ENCODE data around the gene NSD2. TPM values are rescaled to one million over a fixed set of nuclear protein-coding genes. Genes with fewer than 3 reads are reported as not detected.
A peak's percentile ranks its signal among the peaks of the same experiment; 100 is the strongest.

Gene NSD2
- total RNA-seq, 1 experiment from 2014 or later: 128 TPM

DNA sequence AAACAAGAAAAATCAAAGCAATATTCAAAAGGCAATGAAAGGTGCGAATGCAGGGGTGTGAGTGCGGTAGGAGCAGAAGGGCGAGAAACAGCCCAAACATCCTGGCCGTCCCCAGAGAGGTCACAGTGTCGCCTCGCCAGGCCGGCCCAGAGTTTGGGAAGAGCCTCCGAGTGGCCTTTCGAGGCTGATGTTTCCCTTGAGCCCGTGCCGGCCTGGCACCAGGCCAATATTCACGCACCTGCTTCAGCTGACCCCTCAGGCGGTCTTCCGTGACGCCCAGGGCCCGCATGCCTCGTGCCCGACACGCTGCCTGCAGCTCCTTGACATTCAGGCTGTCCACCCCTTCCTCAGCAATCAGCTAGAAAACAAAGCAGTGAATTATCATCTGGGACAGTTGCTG, 45.9 kb upstream of the NSD2 start:
- TF ChIP-seq IRF2 (CRISPR knock-in tag; IDR thresholded peaks at IDR 0.05; ENCODE audit: borderline replicate concordance, low read depth): no peak
- TF ChIP-seq, protein P1, sequence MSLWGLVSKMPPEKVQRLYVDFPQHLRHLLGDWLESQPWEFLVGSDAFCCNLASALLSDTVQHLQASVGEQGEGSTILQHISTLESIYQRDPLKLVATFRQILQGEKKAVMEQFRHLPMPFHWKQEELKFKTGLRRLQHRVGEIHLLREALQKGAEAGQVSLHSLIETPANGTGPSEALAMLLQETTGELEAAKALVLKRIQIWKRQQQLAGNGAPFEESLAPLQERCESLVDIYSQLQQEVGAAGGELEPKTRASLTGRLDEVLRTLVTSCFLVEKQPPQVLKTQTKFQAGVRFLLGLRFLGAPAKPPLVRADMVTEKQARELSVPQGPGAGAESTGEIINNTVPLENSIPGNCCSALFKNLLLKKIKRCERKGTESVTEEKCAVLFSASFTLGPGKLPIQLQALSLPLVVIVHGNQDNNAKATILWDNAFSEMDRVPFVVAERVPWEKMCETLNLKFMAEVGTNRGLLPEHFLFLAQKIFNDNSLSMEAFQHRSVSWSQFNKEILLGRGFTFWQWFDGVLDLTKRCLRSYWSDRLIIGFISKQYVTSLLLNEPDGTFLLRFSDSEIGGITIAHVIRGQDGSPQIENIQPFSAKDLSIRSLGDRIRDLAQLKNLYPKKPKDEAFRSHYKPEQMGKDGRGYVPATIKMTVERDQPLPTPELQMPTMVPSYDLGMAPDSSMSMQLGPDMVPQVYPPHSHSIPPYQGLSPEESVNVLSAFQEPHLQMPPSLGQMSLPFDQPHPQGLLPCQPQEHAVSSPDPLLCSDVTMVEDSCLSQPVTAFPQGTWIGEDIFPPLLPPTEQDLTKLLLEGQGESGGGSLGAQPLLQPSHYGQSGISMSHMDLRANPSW (CRISPR knock-in tag; conservative IDR thresholded peaks at IDR 0.05; ENCODE audit: low read depth): no peak
- TF ChIP-seq JUN (CRISPR knock-in tag; IDR thresholded peaks at IDR 0.05): no peak
- no peak for TF ChIP-seq ZNF138 (CRISPR knock-in tag; conservative IDR thresholded peaks at IDR 0.05)
- TF ChIP-seq, protein P2, sequence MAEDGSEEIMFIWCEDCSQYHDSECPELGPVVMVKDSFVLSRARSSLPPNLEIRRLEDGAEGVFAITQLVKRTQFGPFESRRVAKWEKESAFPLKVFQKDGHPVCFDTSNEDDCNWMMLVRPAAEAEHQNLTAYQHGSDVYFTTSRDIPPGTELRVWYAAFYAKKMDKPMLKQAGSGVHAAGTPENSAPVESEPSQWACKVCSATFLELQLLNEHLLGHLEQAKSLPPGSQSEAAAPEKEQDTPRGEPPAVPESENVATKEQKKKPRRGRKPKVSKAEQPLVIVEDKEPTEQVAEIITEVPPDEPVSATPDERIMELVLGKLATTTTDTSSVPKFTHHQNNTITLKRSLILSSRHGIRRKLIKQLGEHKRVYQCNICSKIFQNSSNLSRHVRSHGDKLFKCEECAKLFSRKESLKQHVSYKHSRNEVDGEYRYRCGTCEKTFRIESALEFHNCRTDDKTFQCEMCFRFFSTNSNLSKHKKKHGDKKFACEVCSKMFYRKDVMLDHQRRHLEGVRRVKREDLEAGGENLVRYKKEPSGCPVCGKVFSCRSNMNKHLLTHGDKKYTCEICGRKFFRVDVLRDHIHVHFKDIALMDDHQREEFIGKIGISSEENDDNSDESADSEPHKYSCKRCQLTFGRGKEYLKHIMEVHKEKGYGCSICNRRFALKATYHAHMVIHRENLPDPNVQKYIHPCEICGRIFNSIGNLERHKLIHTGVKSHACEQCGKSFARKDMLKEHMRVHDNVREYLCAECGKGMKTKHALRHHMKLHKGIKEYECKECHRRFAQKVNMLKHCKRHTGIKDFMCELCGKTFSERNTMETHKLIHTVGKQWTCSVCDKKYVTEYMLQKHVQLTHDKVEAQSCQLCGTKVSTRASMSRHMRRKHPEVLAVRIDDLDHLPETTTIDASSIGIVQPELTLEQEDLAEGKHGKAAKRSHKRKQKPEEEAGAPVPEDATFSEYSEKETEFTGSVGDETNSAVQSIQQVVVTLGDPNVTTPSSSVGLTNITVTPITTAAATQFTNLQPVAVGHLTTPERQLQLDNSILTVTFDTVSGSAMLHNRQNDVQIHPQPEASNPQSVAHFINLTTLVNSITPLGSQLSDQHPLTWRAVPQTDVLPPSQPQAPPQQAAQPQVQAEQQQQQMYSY (CRISPR knock-in tag; IDR thresholded peaks at IDR 0.05): no peak
- no peak for TF ChIP-seq ZBTB21 (CRISPR knock-in tag; IDR thresholded peaks at IDR 0.05; ENCODE audit: borderline replicate concordance)
- TF ChIP-seq ZNF219 (CRISPR knock-in tag; IDR thresholded peaks at IDR 0.05; ENCODE audit: borderline replicate concordance): no peak
- TF ChIP-seq SP1 (CRISPR knock-in tag; conservative IDR thresholded peaks at IDR 0.05): no peak
- TF ChIP-seq SOX15 (CRISPR knock-in tag; IDR thresholded peaks at IDR 0.05): no peak
- no peak for TF ChIP-seq NR1H2 (CRISPR knock-in tag; IDR thresholded peaks at IDR 0.05)
- TF ChIP-seq, protein P3, sequence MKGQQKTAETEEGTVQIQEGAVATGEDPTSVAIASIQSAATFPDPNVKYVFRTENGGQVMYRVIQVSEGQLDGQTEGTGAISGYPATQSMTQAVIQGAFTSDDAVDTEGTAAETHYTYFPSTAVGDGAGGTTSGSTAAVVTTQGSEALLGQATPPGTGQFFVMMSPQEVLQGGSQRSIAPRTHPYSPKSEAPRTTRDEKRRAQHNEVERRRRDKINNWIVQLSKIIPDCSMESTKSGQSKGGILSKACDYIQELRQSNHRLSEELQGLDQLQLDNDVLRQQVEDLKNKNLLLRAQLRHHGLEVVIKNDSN (CRISPR knock-in tag; IDR thresholded peaks at IDR 0.05): no peak
- H3K36me3 Mint-ChIP-seq: peaks cover 40% of the 10 kb centered on the region
- H3K4me3 Mint-ChIP-seq: no peak overlapping the region
- H3K27me3 Mint-ChIP-seq (ENCODE audit: low read depth): peaks cover 3% of the 10 kb centered on the region
- ATAC-seq (no peak), DNase-seq (ENCODE audit: low spot score) (no peak)
- H3K27ac Mint-ChIP-seq: peak overlapping the region; percentile 58; the same call in 1 of the 2 replicates
- ChIA-PET CTCF (no interaction called here), POLR2A (no interaction called here)
- H3K9me3 Mint-ChIP-seq: peaks cover 10% of the 10 kb centered on the region
- H3K4me1 Mint-ChIP-seq: peaks cover 10% of the 10 kb centered on the region

DNA sequence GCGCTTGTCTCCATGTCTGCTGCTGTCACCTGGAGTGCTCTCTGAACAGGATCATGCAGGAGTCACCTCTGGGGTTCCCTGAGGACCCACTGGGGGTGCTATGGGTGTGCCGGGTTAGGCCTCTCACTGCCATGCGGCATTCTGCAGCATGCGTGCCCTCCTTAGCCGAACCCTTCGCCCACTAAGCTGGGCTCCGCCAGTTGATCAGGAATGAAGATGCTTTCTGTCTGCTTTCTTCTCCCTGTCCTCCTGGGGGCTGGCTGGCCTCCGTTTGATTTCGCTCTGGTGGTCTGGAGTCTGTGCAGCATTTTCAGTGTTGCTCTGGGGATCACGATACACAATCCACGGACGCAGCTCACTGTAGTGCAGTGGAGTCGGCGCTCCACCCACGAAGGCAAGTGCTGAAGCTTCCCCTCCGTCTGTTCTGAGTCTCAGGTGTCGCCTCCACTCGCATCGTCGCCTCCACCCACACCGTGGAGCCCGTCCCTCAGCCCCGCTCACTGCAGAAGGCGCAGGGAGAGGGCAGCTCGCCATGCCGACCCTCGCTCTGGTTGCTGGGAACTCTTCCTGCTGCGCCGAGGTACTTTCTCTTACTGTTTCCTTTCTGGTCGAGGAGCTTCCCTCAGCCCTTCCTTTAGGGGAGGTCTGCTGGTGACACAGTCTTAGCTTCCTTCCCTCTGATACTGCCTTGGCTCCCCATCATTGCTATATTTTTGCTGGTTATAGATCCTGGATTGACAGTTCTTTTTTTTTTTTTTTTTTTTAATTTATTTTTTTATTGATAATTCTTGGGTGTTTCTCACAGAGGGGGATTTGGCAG, 44.5 kb upstream of the NSD2 start:
- H3K9me3 Mint-ChIP-seq: peaks cover 10% of the 10 kb centered on the region
- peaks cover 10% of the 10 kb centered on the region for H3K4me1 Mint-ChIP-seq
- POLR2A ChIA-PET: interaction anchor here (0.7 kb wide), 1 partner anchor 178 kb away, joined by 3 read pairs; no protein-coding TSS in a partner anchor
- no peak overlapping the region for H3K4me3 Mint-ChIP-seq
- CTCF ChIA-PET: interaction anchor here (1.6 kb wide), 1 partner anchor 84 kb away, joined by 4 read pairs; no protein-coding TSS in a partner anchor
- no peak for ATAC-seq
- H3K27me3 Mint-ChIP-seq (ENCODE audit: low read depth): peaks cover 3% of the 10 kb centered on the region
- DNase-seq (ENCODE audit: low spot score): no peak
- peaks cover 50% of the 10 kb centered on the region for H3K36me3 Mint-ChIP-seq
- H3K27ac Mint-ChIP-seq: no peak overlapping the region
- TF ChIP-seq, protein P2 (CRISPR knock-in tag; IDR thresholded peaks at IDR 0.05): no peak
- TF ChIP-seq, protein P4, sequence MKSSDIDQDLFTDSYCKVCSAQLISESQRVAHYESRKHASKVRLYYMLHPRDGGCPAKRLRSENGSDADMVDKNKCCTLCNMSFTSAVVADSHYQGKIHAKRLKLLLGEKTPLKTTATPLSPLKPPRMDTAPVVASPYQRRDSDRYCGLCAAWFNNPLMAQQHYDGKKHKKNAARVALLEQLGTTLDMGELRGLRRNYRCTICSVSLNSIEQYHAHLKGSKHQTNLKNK (CRISPR knock-in tag; IDR thresholded peaks at IDR 0.05): no peak
- TF ChIP-seq, protein P5, sequence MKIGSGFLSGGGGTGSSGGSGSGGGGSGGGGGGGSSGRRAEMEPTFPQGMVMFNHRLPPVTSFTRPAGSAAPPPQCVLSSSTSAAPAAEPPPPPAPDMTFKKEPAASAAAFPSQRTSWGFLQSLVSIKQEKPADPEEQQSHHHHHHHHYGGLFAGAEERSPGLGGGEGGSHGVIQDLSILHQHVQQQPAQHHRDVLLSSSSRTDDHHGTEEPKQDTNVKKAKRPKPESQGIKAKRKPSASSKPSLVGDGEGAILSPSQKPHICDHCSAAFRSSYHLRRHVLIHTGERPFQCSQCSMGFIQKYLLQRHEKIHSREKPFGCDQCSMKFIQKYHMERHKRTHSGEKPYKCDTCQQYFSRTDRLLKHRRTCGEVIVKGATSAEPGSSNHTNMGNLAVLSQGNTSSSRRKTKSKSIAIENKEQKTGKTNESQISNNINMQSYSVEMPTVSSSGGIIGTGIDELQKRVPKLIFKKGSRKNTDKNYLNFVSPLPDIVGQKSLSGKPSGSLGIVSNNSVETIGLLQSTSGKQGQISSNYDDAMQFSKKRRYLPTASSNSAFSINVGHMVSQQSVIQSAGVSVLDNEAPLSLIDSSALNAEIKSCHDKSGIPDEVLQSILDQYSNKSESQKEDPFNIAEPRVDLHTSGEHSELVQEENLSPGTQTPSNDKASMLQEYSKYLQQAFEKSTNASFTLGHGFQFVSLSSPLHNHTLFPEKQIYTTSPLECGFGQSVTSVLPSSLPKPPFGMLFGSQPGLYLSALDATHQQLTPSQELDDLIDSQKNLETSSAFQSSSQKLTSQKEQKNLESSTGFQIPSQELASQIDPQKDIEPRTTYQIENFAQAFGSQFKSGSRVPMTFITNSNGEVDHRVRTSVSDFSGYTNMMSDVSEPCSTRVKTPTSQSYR (CRISPR knock-in tag; IDR thresholded peaks at IDR 0.05): no peak
- TF ChIP-seq, protein P6, sequence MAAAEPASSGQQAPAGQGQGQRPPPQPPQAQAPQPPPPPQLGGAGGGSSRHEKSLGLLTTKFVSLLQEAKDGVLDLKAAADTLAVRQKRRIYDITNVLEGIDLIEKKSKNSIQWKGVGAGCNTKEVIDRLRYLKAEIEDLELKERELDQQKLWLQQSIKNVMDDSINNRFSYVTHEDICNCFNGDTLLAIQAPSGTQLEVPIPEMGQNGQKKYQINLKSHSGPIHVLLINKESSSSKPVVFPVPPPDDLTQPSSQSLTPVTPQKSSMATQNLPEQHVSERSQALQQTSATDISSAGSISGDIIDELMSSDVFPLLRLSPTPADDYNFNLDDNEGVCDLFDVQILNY (CRISPR knock-in tag; IDR thresholded peaks at IDR 0.05): no peak
- TF ChIP-seq ZNF219 (CRISPR knock-in tag; IDR thresholded peaks at IDR 0.05; ENCODE audit: borderline replicate concordance) (no peak), JAZF1 (CRISPR knock-in tag; IDR thresholded peaks at IDR 0.05) (no peak)
- TF ChIP-seq, protein P7, sequence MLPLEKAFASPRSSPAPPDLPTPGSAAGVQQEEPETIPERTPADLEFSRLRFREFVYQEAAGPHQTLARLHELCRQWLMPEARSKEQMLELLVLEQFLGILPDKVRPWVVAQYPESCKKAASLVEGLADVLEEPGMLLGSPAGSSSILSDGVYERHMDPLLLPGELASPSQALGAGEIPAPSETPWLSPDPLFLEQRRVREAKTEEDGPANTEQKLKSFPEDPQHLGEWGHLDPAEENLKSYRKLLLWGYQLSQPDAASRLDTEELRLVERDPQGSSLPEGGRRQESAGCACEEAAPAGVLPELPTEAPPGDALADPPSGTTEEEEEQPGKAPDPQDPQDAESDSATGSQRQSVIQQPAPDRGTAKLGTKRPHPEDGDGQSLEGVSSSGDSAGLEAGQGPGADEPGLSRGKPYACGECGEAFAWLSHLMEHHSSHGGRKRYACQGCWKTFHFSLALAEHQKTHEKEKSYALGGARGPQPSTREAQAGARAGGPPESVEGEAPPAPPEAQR (CRISPR knock-in tag; IDR thresholded peaks at IDR 0.05): no peak

Measured in WTC11 (cell line).